HEK293 (cell line): ENCODE results near the gene TRIM2.

ENCODE experiments used
- CTCF ChIA-PET: fragments of 350-600 bp; formaldehyde crosslinking; extraction: SDS; loops from one replicate; lab custom pipeline; 2021; ENCODE audit warnings: antibody characterized with exemption; lab: Yijun Ruan, JAX
- POLR2A ChIA-PET: fragments of 300-600 bp; formaldehyde crosslinking; extraction: SDS; loops from one replicate; lab custom pipeline; 2020; ENCODE audit warnings: antibody characterized with exemption, inconsistent platforms; lab: Yijun Ruan, JAX
- H3K27ac ChIP-seq: fragments of 200-500 bp; sonication (Bioruptor generic); 2 replicates; pipeline ENCODE4 v1.5.1; 2014; ENCODE audit warnings: low read depth, low read length, control low read depth, inconsistent platforms; ENCODE audit errors: extremely low read depth
- H3K36me3 ChIP-seq, 2 experiments: fragments of 200-500 bp in 1 of 2; sonication (Bioruptor generic) in 1 of 2; 1 replicate in 1 of 2; 2 replicates in 1 of 2; pipeline ENCODE4 v1.5.1; 2014 to 2017; ENCODE audit warnings: inconsistent platforms in 2 of 2, low read length in 2 of 2; ENCODE audit not compliant: control insufficient read depth in 2 of 2, insufficient read depth in 1 of 2
- H3K4me1 ChIP-seq: fragments of 200-500 bp; sonication (Bioruptor generic); 2 replicates; pipeline ENCODE4 v1.5.1; 2014; ENCODE audit warnings: mild to moderate bottlenecking, low read length, inconsistent platforms; ENCODE audit not compliant: control insufficient read depth, insufficient read depth
- H3K4me3 ChIP-seq: 2 replicates; pipeline ENCODE4 v1.5.1; 2011; ENCODE audit warnings: low read depth, mild to moderate bottlenecking, control low read depth, low read length, moderate library complexity
- H3K9me3 ChIP-seq: fragments of 200-500 bp; sonication (Bioruptor generic); 2 replicates; pipeline ENCODE4 v1.5.1; 2014; ENCODE audit warnings: low read depth, low read length, inconsistent platforms; ENCODE audit not compliant: control insufficient read depth, insufficient read depth
- HOXA7 ChIP-seq: sonication (generic); formaldehyde crosslinking; IDR thresholded peaks from 2 replicates; pipeline ENCODE4 v1.8.1; 2022; ENCODE audit warnings: missing genetic modification reagents, borderline replicate concordance
- IKZF3 ChIP-seq: fragments of 450-650 bp; IDR thresholded peaks from 2 replicates; pipeline ENCODE4 v1.5.0; 2018; ENCODE audit warnings: missing biosample characterization, mild to moderate bottlenecking, missing genetic modification characterization, moderate library complexity
- KLF1 ChIP-seq: fragments of 450-650 bp; formaldehyde crosslinking; IDR thresholded peaks from 2 replicates; pipeline ENCODE4 v1.5.1; 2016; ENCODE audit warnings: missing biosample characterization, missing genetic modification characterization
- PRDM1 ChIP-seq: fragments of 450-650 bp; formaldehyde crosslinking; IDR thresholded peaks from 2 replicates; pipeline ENCODE4; 2016; ENCODE audit warnings: missing biosample characterization, missing genetic modification characterization
- REST ChIP-seq: fragments of 450-650 bp; formaldehyde crosslinking; IDR thresholded peaks from 2 replicates; pipeline ENCODE4 v1.5.1; 2016; ENCODE audit warnings: missing biosample characterization, missing genetic modification characterization
- SCRT2 ChIP-seq: fragments of 450-650 bp; formaldehyde crosslinking; IDR thresholded peaks from 2 replicates; pipeline ENCODE4 v1.5.1; 2016; ENCODE audit warnings: missing biosample characterization, missing genetic modification characterization
- ZBTB10 ChIP-seq: fragments of 450-650 bp; formaldehyde crosslinking; IDR thresholded peaks from 2 replicates; pipeline ENCODE4 v1.5.1; 2016; ENCODE audit warnings: missing biosample characterization, missing genetic modification characterization
- ZBTB17 ChIP-seq: fragments of 450-650 bp; formaldehyde crosslinking; IDR thresholded peaks from 2 replicates; pipeline ENCODE4 v1.5.1; 2016; ENCODE audit warnings: missing biosample characterization, missing genetic modification characterization
- ZBTB20 ChIP-seq: fragments of 450-650 bp; formaldehyde crosslinking; IDR thresholded peaks from 2 replicates; pipeline ENCODE4 v1.5.1; 2016; ENCODE audit warnings: missing biosample characterization, missing genetic modification characterization
- ZBTB44 ChIP-seq: fragments of 450-650 bp; IDR thresholded peaks from 2 replicates; pipeline ENCODE4 v1.5.1; 2018; ENCODE audit warnings: missing biosample characterization, mild to moderate bottlenecking, missing genetic modification characterization
- ZBTB49 ChIP-seq: fragments of 450-650 bp; formaldehyde crosslinking; IDR thresholded peaks from 2 replicates; pipeline ENCODE4 v1.5.1; 2016; ENCODE audit warnings: missing biosample characterization, missing genetic modification characterization, low read depth
- ZNF138 ChIP-seq: fragments of 450-650 bp; formaldehyde crosslinking; IDR thresholded peaks from 2 replicates; pipeline ENCODE4 v1.5.1; 2016; ENCODE audit warnings: missing biosample characterization, missing genetic modification characterization, borderline replicate concordance
- ZNF214 ChIP-seq: fragments of 450-650 bp; formaldehyde crosslinking; IDR thresholded peaks from 2 replicates; pipeline ENCODE4 v1.5.1; 2017; ENCODE audit warnings: missing biosample characterization, mild to moderate bottlenecking, missing genetic modification characterization, borderline replicate concordance
- ZNF223 ChIP-seq: fragments of 450-650 bp; formaldehyde crosslinking; IDR thresholded peaks from 2 replicates; pipeline ENCODE4 v1.5.1; 2016; ENCODE audit warnings: missing biosample characterization, missing genetic modification characterization
- ZNF248 ChIP-seq: fragments of 450-650 bp; formaldehyde crosslinking; IDR thresholded peaks from 2 replicates; pipeline ENCODE4 v1.5.1; 2017; ENCODE audit warnings: missing biosample characterization, missing genetic modification characterization
- ZNF280C ChIP-seq: fragments of 450-650 bp; formaldehyde crosslinking; IDR thresholded peaks from 2 replicates; pipeline ENCODE4 v1.5.1; 2016; ENCODE audit warnings: missing biosample characterization, missing genetic modification characterization
- ZNF394 ChIP-seq: fragments of 450-650 bp; formaldehyde crosslinking; IDR thresholded peaks from 2 replicates; pipeline ENCODE4 v1.5.1; 2016; ENCODE audit warnings: missing biosample characterization, missing genetic modification characterization, mild to moderate bottlenecking, moderate library complexity, borderline replicate concordance
- ZNF404 ChIP-seq: fragments of 450-650 bp; formaldehyde crosslinking; IDR thresholded peaks from 2 replicates; pipeline ENCODE4 v1.5.1; 2017; ENCODE audit warnings: missing biosample characterization, missing genetic modification characterization
- ZNF521 ChIP-seq: fragments of 450-650 bp; formaldehyde crosslinking; IDR thresholded peaks from 2 replicates; pipeline ENCODE4 v1.5.1; 2017; ENCODE audit warnings: missing biosample characterization, mild to moderate bottlenecking, missing genetic modification characterization
- ZNF660 ChIP-seq: fragments of 450-650 bp; IDR thresholded peaks from 2 replicates; pipeline ENCODE4 v1.5.1; 2018; ENCODE audit warnings: missing biosample characterization, mild to moderate bottlenecking, missing genetic modification characterization
- ZNF677 ChIP-seq: fragments of 450-650 bp; IDR thresholded peaks from 2 replicates; pipeline ENCODE4 v1.5.0; 2018; ENCODE audit warnings: missing biosample characterization, mild to moderate bottlenecking, missing genetic modification characterization, moderate library complexity
- ZNF776 ChIP-seq: fragments of 450-650 bp; formaldehyde crosslinking; IDR thresholded peaks from 2 replicates; pipeline ENCODE4 v1.5.0; 2017; ENCODE audit warnings: missing biosample characterization, missing genetic modification characterization, borderline replicate concordance
- ZNF791 ChIP-seq: fragments of 450-650 bp; formaldehyde crosslinking; IDR thresholded peaks from 2 replicates; pipeline ENCODE4 v1.5.1; 2016; ENCODE audit warnings: missing biosample characterization, missing genetic modification characterization

The TRIM2 gene

GRCh38 chr4:153232768-153233167 is 28.5 kb downstream of the TRIM2 start (continued):
- TF ChIP-seq REST (tag by site-specific recombination) (peak; percentile 75), ZNF677 (tag by site-specific recombination) (no peak), ZNF404 (tag by site-specific recombination) (no peak), KLF1 (tag by site-specific recombination) (peak; percentile 60), ZBTB20 (peak; percentile 34; the same call in 1 of the 2 replicates)
- TF ChIP-seq, all 188 proteins: peak for 8

GRCh38 chr4:153233761-153234371 is 29.6 kb downstream of the TRIM2 start:
- ChIA-PET POLR2A (interaction anchor here (1.0 kb wide), 1 partner anchor 106 kb away, joined by 3 read pairs; no protein-coding TSS in a partner anchor), CTCF (interaction anchor here (0.6 to 1.8 kb wide), 4 partner anchors 15 to 91 kb away, joined by 3 to 6 read pairs (median 4); no protein-coding TSS in a partner anchor)
- H3K9me3 ChIP-seq: no peaks in the 10 kb centered on the region
- peaks cover 0 to 5% of the 10 kb centered on the region in 2 experiments; a peak in 1 of 3 replicates for H3K36me3 ChIP-seq
- H3K4me3 ChIP-seq: no peak overlapping the region
- no peak overlapping the region; the same call in 1 of the 2 replicates for H3K27ac ChIP-seq
- H3K4me1 ChIP-seq: peaks cover 27% of the 10 kb centered on the region
- TF ChIP-seq ZBTB44 (peak; percentile 87), ZBTB17 (peak; percentile 44; the same call in 1 of the 2 replicates), SCRT2 (tag by site-specific recombination) (peak; percentile 32; the same call in 1 of the 2 replicates), ZNF791 (no peak), ZNF521 (no peak), ZNF660 (tag by site-specific recombination) (peak; percentile 35; the same call in 1 of the 2 replicates), ZNF394 (0 out of 2 replicates have a peak, but pooled peaks have one; percentile 20), ZNF138 (tag by site-specific recombination) (no peak), ZNF776 (no peak), ZNF223 (tag by site-specific recombination) (peak; percentile 62), ZBTB49 (tag by site-specific recombination) (no peak), IKZF3 (tag by site-specific recombination) (peak; percentile 32; the same call in 1 of the 2 replicates), ZNF280C (no peak), ZNF248 (tag by site-specific recombination) (no peak), PRDM1 (tag by site-specific recombination) (0 out of 2 replicates have a peak, but pooled peaks have one; percentile 4), ZBTB10 (tag by site-specific recombination) (no peak), ZNF214 (no peak), HOXA7 (CRISPR knock-in tag) (no peak)
